Measurements from ENCODE around the gene AUTS2. TPM values are rescaled to one million over a fixed set of nuclear protein-coding genes. Genes with fewer than 3 reads are reported as not detected.

The AUTS2 gene
- total and polyA plus RNA-seq, 2 of the 8 experiments (the other 6 are each of a cell fraction or from before 2014, with no cell fraction given) = 25.9 to 101 TPM

DNA sequence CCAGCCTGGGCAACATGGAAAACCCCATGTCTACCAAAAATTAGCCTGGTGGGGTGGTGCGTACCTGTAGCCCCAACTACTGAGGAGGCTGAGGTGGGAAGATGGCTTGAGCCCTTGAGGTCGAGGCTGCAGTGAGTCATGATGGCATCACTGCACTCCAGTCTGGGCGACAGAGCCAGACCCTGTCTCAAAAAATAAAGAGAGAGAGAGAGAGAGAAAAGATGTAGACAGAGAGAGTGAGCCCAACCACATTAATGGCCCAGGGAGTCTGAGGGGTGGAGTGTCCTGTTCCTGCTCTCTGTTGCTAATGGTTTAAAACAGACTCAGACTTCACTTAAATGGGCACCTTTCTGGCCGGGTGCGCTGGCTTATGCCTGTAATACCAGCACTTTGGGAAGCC, 1078.0 kb downstream of the AUTS2 start (continued):
- TF ChIP-seq CHD7 (IDR thresholded peaks at IDR 0.05; ENCODE audit: insufficient replicate concordance, low read length) (no peak), GABPA (IDR thresholded peaks at IDR 0.05; ENCODE audit: borderline replicate concordance, insufficient read depth, low read length) (no peak), SRF (IDR thresholded peaks at IDR 0.05; ENCODE audit: low read depth, low read length) (no peak), NRF1 (IDR thresholded peaks at IDR 0.05; ENCODE audit: low read depth, low read length) (no peak), BCL11A (IDR thresholded peaks at IDR 0.05; ENCODE audit: low read depth in 2 of 2, low read length in 2 of 2) (no peak), SP1 (IDR thresholded peaks at IDR 0.05; ENCODE audit: low read depth, low read length) (no peak), MAFK (IDR thresholded peaks at IDR 0.05; ENCODE audit: low read depth, low read length) (no peak)
- TF ChIP-seq, protein P1, sequence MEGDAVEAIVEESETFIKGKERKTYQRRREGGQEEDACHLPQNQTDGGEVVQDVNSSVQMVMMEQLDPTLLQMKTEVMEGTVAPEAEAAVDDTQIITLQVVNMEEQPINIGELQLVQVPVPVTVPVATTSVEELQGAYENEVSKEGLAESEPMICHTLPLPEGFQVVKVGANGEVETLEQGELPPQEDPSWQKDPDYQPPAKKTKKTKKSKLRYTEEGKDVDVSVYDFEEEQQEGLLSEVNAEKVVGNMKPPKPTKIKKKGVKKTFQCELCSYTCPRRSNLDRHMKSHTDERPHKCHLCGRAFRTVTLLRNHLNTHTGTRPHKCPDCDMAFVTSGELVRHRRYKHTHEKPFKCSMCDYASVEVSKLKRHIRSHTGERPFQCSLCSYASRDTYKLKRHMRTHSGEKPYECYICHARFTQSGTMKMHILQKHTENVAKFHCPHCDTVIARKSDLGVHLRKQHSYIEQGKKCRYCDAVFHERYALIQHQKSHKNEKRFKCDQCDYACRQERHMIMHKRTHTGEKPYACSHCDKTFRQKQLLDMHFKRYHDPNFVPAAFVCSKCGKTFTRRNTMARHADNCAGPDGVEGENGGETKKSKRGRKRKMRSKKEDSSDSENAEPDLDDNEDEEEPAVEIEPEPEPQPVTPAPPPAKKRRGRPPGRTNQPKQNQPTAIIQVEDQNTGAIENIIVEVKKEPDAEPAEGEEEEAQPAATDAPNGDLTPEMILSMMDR (IDR thresholded peaks at IDR 0.05; ENCODE audit: control extremely low read depth in 1 of 3, insufficient read depth in 1 of 3, low read depth in 1 of 3, low read length in 3 of 3) = no peak
- TF ChIP-seq, protein P2, sequence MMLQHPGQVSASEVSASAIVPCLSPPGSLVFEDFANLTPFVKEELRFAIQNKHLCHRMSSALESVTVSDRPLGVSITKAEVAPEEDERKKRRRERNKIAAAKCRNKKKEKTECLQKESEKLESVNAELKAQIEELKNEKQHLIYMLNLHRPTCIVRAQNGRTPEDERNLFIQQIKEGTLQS (IDR thresholded peaks at IDR 0.05; ENCODE audit: insufficient read depth, low read depth, low read length) = no peak
